Measurements from ENCODE around the gene MACROH2A1. TPM values are rescaled to one million over a fixed set of nuclear protein-coding genes. Genes with fewer than 3 reads are reported as not detected.

The MACROH2A1 gene
- total and polyA plus RNA-seq, 4 experiments from 2014 or later = 100 to 181 (median 108) TPM

- Mint-ChIP-seq H3K4me1 (peaks cover 23 to 59% (median 47%) of the 10 kb centered on the region in 4 donors), H3K9me3 (no peaks in the 10 kb centered on the region), H3K36me3 (peaks cover 58 to 87% of the 10 kb centered on the region in 2 donors), H3K27ac (no peak overlapping the region), H3K4me3 (no peak overlapping the region), H3K27me3 (no peaks in the 10 kb centered on the region)
- H3K4me3 ChIP-seq (ENCODE audit: low read length in 2 of 2) = no peak overlapping the region
- ChIA-PET CTCF (ENCODE audit: partially characterized antibody) (interaction anchor here (2.5 kb wide), 1 partner anchor 41 kb away, joined by 7 read pairs; no protein-coding TSS in a partner anchor), POLR2A (ENCODE audit: partially characterized antibody) (no interaction called here)
- H3K27me3 ChIP-seq (ENCODE audit: insufficient read depth, low read length) = no peaks in the 10 kb centered on the region
- intact Hi-C loops (cut with micrococcal nuclease) = no loop called here
- no peak for DNase-seq
- H3K4me1 ChIP-seq (ENCODE audit: insufficient read depth, low read length) = peaks cover 25% of the 10 kb centered on the region
- peaks cover 34% of the 10 kb centered on the region for H3K36me3 ChIP-seq (ENCODE audit: insufficient read depth, low read length)
- H3K9me3 ChIP-seq (ENCODE audit: control insufficient read depth in 1 of 2, low read length in 2 of 2) = no peaks in the 10 kb centered on the region
- no peak overlapping the region for H3K27ac ChIP-seq (ENCODE audit: low read depth, low read length)
These were observed 14.1 kb downstream of the MACROH2A1 start for GRCh38 chr5:135384898-135385297.

- H3K36me3 Mint-ChIP-seq = peaks cover 67 to 89% of the 10 kb centered on the region in 2 donors
- H3K4me1 Mint-ChIP-seq = peaks cover 20 to 56% (median 46%) of the 10 kb centered on the region in 4 donors
- H3K9me3 ChIP-seq (ENCODE audit: control insufficient read depth in 1 of 2, low read length in 2 of 2) = no peaks in the 10 kb centered on the region
- H3K9me3 Mint-ChIP-seq = no peaks in the 10 kb centered on the region
- intact Hi-C loops (cut with micrococcal nuclease) = no loop called here
- peaks cover 25% of the 10 kb centered on the region for H3K4me1 ChIP-seq (ENCODE audit: insufficient read depth, low read length)
- H3K4me3 ChIP-seq (ENCODE audit: low read length in 2 of 2) = no peak overlapping the region
- no peak overlapping the region for H3K27ac ChIP-seq (ENCODE audit: low read depth, low read length)
- H3K27me3 ChIP-seq (ENCODE audit: insufficient read depth, low read length) = no peaks in the 10 kb centered on the region
- no peak overlapping the region for H3K4me3 Mint-ChIP-seq
- POLR2A ChIA-PET (ENCODE audit: partially characterized antibody) = no interaction called here
- peak overlapping the region in 2 of 7 donors; percentile 17 to 60 for H3K27ac Mint-ChIP-seq
- DNase-seq = no peak
- no peaks in the 10 kb centered on the region for H3K27me3 Mint-ChIP-seq
- CTCF ChIA-PET (ENCODE audit: partially characterized antibody) = interaction anchor here (2.5 kb wide), 1 partner anchor 42 kb away, joined by 7 read pairs; no protein-coding TSS in a partner anchor
- peaks cover 44% of the 10 kb centered on the region for H3K36me3 ChIP-seq (ENCODE audit: insufficient read depth, low read length)
These were observed 15.1 kb downstream of the MACROH2A1 start for GRCh38 chr5:135383803-135384495.

GRCh38 chr5:135382981-135383380, 16.1 kb downstream of the MACROH2A1 start:
- Histone ChIP-seq H3K4me3 (ENCODE audit: low read length in 2 of 2) (no peak overlapping the region), H3K27me3 (ENCODE audit: insufficient read depth, low read length) (no peaks in the 10 kb centered on the region), H3K36me3 (ENCODE audit: insufficient read depth, low read length) (peaks cover 50% of the 10 kb centered on the region), H3K27ac (ENCODE audit: low read depth, low read length) (no peak overlapping the region), H3K9me3 (ENCODE audit: control insufficient read depth in 1 of 2, low read length in 2 of 2) (no peaks in the 10 kb centered on the region), H3K4me1 (ENCODE audit: insufficient read depth, low read length) (peaks cover 27% of the 10 kb centered on the region)
- no peak overlapping the region for H3K27ac Mint-ChIP-seq
- ChIA-PET CTCF (ENCODE audit: partially characterized antibody) (no interaction called here), POLR2A (ENCODE audit: partially characterized antibody) (no interaction called here)
- peaks cover 66 to 89% of the 10 kb centered on the region in 2 donors for H3K36me3 Mint-ChIP-seq
- intact Hi-C loops (cut with micrococcal nuclease) = no loop called here
- H3K27me3 Mint-ChIP-seq = no peaks in the 10 kb centered on the region
- peaks cover 20 to 55% (median 46%) of the 10 kb centered on the region in 4 donors for H3K4me1 Mint-ChIP-seq
- DNase-seq = no peak
- H3K4me3 Mint-ChIP-seq = no peak overlapping the region
- H3K9me3 Mint-ChIP-seq = no peaks in the 10 kb centered on the region

- Mint-ChIP-seq H3K4me1 (peaks cover 18 to 55% (median 46%) of the 10 kb centered on the region in 4 donors), H3K4me3 (no peak overlapping the region), H3K36me3 (peaks cover 65 to 87% of the 10 kb centered on the region in 2 donors), H3K27ac (peak overlapping the region in 1 of 7 donors; percentile 4), H3K9me3 (no peaks in the 10 kb centered on the region), H3K27me3 (no peaks in the 10 kb centered on the region)
- no peaks in the 10 kb centered on the region for H3K9me3 ChIP-seq (ENCODE audit: control insufficient read depth in 1 of 2, low read length in 2 of 2)
- peaks cover 26% of the 10 kb centered on the region for H3K4me1 ChIP-seq (ENCODE audit: insufficient read depth, low read length)
- DNase-seq = no peak
- ChIA-PET CTCF (ENCODE audit: partially characterized antibody) (no interaction called here), POLR2A (ENCODE audit: partially characterized antibody) (no interaction called here)
- H3K36me3 ChIP-seq (ENCODE audit: insufficient read depth, low read length) = peaks cover 50% of the 10 kb centered on the region
- no peak overlapping the region for H3K4me3 ChIP-seq (ENCODE audit: low read length in 2 of 2)
- no peaks in the 10 kb centered on the region for H3K27me3 ChIP-seq (ENCODE audit: insufficient read depth, low read length)
- intact Hi-C loops (cut with micrococcal nuclease) = no loop called here
- no peak overlapping the region for H3K27ac ChIP-seq (ENCODE audit: low read depth, low read length)
These were observed 16.8 kb downstream of the MACROH2A1 start for GRCh38 chr5:135382106-135382790.

- H3K4me3 Mint-ChIP-seq = no peak overlapping the region
- Histone ChIP-seq H3K4me3 (ENCODE audit: low read length in 2 of 2) (no peak overlapping the region), H3K9me3 (ENCODE audit: control insufficient read depth in 1 of 2, low read length in 2 of 2) (no peaks in the 10 kb centered on the region), H3K36me3 (ENCODE audit: insufficient read depth, low read length) (peaks cover 37% of the 10 kb centered on the region), H3K4me1 (ENCODE audit: insufficient read depth, low read length) (peaks cover 17% of the 10 kb centered on the region), H3K27ac (ENCODE audit: low read depth, low read length) (no peak overlapping the region), H3K27me3 (ENCODE audit: insufficient read depth, low read length) (no peaks in the 10 kb centered on the region)
- no peaks in the 10 kb centered on the region for H3K9me3 Mint-ChIP-seq
- DNase-seq = no peak
- ChIA-PET CTCF (ENCODE audit: partially characterized antibody) (interaction anchor here (1.2 kb wide), 1 partner anchor 46 kb away, joined by 3 read pairs; no protein-coding TSS in a partner anchor), POLR2A (ENCODE audit: partially characterized antibody) (interaction anchor here (0.7 kb wide), 1 partner anchor 14 kb away, joined by 3 read pairs; no protein-coding TSS in a partner anchor)
- H3K4me1 Mint-ChIP-seq = peaks cover 29 to 61% (median 47%) of the 10 kb centered on the region in 4 donors
- peaks cover 59 to 83% of the 10 kb centered on the region in 2 donors for H3K36me3 Mint-ChIP-seq
- H3K27ac Mint-ChIP-seq = peak overlapping the region in 5 of 7 donors; percentile 11 to 79 (median 45)
- intact Hi-C loops (cut with micrococcal nuclease) = no loop called here
- H3K27me3 Mint-ChIP-seq = no peaks in the 10 kb centered on the region
These were observed 19.9 kb downstream of the MACROH2A1 start for GRCh38 chr5:135379046-135379654.

- H3K9me3 Mint-ChIP-seq = no peaks in the 10 kb centered on the region
- ChIA-PET CTCF (ENCODE audit: partially characterized antibody) (interaction anchor here (1.2 kb wide), 1 partner anchor 47 kb away, joined by 3 read pairs; no protein-coding TSS in a partner anchor), POLR2A (ENCODE audit: partially characterized antibody) (interaction anchor here (0.7 kb wide), 1 partner anchor 13 kb away, joined by 3 read pairs; no protein-coding TSS in a partner anchor)
- peaks cover 34% of the 10 kb centered on the region for H3K36me3 ChIP-seq (ENCODE audit: insufficient read depth, low read length)
- H3K27ac Mint-ChIP-seq = peak overlapping the region in 6 of 7 donors; percentile 7 to 64 (median 52)
- no peaks in the 10 kb centered on the region for H3K27me3 Mint-ChIP-seq
- no peak for DNase-seq
- no peak overlapping the region for H3K27ac ChIP-seq (ENCODE audit: low read depth, low read length)
- no peaks in the 10 kb centered on the region for H3K27me3 ChIP-seq (ENCODE audit: insufficient read depth, low read length)
- no peak overlapping the region for H3K4me3 ChIP-seq (ENCODE audit: low read length in 2 of 2)
- H3K4me1 Mint-ChIP-seq = peaks cover 36 to 70% (median 56%) of the 10 kb centered on the region in 4 donors
- H3K9me3 ChIP-seq (ENCODE audit: control insufficient read depth in 1 of 2, low read length in 2 of 2) = no peaks in the 10 kb centered on the region
- peaks cover 25% of the 10 kb centered on the region for H3K4me1 ChIP-seq (ENCODE audit: insufficient read depth, low read length)
- peak overlapping the region in 1 of 8 donors; percentile 10 for H3K4me3 Mint-ChIP-seq
- peaks cover 51 to 83% of the 10 kb centered on the region in 2 donors for H3K36me3 Mint-ChIP-seq
- intact Hi-C loops (cut with micrococcal nuclease) = no loop called here
These were observed 21.0 kb downstream of the MACROH2A1 start for GRCh38 chr5:135377751-135378680.

All from CD4-positive, alpha-beta memory T cell (primary cell).